IPS-NIHi11 (cell line): ENCODE data around the gene GCAT.

Experiments used
- DNase-seq: peaks from one replicate; pipeline ENCODE4 v3.0.0; 2012; ENCODE audit warnings: mixed read lengths, low spot score

GCAT gene

DNA sequence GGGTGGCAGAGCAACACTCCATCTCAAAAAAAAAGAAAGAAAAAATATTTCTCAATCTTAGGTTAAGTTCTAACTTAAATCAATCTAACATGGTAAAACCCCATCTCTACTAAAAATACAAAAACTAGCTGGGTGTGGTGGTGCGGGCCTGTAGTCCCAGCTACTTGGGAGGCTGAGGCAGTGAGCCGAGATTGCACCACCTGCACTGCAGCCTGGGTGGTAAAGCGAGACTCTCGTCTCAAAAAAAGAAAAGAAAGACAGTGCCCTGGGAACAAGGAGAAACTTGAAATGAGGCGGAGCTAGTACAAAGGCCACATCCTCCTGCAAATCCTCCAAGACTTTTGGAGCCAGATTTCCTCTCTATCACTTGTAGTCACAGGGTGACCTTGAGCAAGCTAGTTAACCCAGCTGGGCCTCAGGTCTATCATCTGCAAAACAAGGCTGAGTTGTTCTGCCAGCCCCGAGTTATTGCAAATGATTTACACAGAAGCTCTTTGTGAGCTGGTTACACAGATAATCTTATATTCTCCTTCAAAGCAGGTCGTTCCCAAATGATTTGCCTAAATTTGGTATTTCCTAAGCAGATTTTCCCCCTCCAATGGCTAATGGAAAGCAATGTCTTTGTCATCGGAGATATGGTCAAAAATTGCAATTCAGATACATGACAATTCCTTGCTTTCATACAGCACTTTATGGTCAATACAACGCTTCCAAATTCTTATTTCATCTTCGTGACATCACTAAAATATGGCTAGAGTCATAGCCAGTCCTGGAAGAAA lies 34.5 kb downstream of the GCAT start:
- DNase-seq, result no peak

DNA sequence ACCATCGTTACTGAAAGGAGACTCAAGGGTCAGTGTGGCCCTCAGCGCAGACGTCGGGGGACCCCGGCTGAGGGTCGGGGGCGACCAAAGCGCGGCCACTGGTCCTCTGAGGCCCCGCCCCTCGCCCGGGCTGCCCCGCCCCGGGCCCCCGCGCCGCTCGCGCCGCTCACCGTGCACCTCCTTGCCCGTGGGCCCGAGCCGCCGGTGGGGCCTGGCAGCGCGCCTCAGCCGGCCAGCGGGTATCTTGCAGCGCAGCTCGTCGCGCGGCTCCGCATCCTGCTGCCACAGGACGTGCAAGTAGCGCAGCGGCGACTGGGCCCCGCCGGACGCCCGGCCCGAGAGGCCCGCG lies 36.0 kb downstream of the GCAT start:
- DNase-seq, result peak; percentile 70

DNA sequence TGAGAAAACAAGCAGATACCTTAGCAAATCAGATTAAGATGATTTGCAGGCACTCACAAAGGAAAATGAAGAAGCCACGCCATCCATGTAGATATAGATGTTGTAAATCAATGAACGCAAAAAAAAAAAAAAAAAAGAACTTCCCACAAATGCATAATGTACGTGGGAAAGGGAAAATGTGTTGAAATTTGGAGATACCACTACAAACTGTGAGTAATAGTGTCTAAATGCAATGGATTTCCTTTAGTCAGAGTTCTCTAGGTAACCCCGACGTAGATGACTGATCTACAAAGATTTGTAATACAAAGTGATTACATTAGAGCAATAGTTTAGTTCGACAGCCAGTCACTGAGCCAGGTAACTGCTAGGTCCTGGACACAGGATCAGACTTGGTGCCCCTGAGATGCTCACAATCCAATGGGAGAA lies 37.2 kb downstream of the GCAT start:
- DNase-seq, result no peak

DNA sequence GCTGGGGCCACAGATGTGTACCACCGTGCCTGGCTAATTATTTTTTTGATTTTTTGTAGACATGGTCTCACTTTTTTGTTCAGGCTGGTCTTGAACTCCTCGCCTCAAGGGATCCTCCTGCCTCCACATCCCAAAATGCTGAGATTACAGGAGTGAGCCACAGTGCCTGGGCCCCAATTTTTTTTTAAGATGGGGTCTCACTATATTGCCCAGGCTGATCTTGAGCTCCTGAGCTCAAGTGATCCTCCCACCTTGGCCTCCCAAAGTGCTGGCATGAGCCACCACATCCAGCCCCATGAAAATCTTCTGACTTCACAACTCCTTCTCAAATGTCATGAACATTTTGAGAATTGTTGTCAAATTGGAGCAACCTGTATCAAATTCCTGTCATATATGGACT lies 38.7 kb downstream of the GCAT start:
- no peak for DNase-seq

DNA sequence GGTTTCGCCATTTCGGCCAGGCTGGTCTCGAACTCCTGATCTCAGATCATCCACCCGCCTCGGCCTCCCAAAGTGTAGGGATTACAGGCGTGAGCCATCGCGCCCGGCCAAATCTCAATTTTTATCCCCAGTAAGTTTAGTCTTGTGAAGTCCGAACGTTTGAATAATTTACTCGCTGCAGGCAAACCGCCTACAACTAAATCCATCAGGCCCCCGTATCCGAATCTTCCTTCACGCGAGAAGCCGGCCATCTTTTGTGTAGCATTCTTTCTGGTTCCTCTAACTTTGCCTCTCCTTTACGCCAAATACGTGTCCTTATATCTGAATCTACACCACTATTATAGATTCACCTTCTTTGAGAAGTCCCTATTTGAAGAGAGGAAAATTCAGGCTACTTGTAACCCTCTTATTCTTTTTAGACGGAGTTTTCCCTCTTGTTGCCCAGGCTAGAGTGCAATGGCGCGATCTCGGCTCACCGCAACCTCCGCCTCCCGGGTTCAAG lies 40.9 kb downstream of the GCAT start:
- DNase-seq, result no peak

DNA sequence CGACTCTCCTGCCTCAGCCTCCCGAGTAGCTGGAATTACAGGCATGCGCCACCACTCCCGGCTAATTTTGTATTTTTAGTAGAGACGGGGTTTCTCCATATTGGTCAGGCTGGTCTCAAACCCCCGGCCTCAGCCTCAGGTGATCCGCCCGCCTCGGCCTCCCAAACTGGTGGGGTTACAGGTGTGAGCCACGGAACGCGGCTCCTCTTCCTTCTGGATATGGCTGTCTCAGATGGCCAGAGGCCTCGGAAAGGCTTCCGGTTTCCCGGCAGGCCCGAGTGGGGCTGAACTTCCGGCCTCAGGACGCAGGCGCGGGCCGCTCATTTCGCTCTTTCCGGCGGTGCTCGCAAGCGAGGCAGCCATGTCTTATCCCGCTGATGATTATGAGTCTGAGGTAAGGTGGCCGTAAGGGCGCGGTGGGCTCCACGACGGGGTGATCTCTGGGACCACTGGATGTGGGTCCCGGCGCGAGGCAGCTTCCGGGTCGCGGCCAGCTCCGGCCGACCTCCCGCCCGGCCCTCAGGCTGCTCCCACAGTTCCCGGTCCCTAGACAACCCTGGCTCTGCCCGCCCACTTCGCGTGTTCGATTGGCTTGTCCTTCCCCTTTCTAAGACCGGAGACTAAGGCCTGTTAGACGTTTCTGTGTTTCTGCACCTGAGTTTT lies 41.5 kb downstream of the GCAT start, which contains the start of gene EIF3L:
Gene EIF3L, plus strand, starts transcription at position 331 of the 663 bp plus-strand sequence. Its CDS starts 31 bp downstream, at position 362.
- DNase-seq, result peak; percentile 94

DNA sequence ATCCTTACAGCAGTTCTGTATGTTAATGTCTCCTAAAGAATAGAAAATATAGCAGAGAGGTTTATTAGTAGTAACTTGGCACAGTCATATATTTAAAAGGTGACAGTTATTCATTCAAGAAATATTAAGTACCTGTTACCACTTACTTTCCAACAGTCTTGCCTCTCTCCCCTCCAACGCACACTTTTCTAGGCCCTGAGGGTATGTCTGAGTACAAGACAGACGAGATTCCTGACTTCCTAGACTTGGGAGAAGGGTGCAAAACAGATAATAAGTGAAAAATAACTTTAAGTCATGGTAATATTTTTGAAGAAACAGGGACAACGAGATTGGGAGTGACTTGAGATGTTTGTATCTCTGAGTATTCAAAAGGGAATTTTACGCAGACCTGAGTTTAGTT lies 43.1 kb downstream of the GCAT start:
- no peak for DNase-seq

DNA sequence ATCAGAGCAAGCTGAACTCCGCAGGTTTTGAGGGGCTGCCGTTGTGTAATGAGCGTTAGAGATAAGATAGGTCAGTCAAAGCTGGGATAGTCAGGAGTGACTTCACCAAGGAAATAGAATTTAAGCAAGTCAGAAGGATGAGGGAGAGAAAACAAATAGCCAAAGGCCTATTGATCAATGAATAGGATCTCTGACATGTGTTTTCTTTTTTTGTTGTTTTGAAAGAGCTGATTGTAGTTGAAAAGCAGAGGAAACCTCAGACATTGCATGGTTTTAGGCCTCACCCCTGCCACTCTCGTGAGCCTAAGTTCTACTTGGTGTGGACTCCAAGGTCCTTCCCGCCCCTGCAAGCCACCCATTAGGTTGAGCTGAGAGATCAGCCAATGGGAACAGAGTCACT lies 44.7 kb downstream of the GCAT start:
- no peak for DNase-seq

DNA sequence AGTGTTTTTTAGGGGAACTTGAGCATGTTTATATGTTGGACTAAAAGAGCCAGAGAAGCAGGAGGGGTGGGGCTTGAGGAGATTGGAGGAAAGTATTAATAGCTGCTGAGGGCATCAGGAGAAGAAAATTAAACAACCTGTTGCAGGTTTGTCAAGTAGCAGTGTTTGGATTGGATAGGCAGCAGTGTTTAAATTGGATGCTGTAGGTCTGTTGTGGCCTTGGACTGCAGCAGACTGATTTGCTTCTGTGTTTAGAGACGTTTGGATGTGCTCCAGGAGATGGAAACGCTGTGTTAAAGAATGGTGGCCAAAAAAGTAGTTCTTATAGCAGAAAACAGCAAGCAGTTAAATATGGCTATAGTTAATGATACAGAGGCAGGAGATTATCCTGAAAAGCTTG lies 47.2 kb downstream of the GCAT start:
- DNase-seq, result no peak

DNA sequence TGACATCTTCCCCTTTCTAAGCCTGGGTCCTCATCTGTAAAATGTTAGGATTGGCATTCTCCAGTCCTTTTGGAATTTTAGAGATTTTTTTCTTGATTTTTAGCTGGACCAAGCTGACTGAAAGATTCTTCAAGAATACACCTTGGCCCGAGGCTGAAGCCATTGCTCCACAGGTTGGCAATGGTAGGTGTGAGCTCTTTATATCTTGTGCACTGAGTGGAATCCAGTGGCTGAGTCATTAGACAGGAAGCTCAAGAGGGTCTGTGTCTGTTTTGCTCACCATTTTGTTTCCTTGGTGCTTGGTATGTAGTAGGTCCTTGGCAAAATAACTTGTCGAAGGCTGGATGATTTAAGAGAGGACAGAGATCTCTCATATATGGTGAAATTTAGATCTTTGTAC lies 47.7 kb downstream of the GCAT start:
- DNase-seq, result no peak

DNA sequence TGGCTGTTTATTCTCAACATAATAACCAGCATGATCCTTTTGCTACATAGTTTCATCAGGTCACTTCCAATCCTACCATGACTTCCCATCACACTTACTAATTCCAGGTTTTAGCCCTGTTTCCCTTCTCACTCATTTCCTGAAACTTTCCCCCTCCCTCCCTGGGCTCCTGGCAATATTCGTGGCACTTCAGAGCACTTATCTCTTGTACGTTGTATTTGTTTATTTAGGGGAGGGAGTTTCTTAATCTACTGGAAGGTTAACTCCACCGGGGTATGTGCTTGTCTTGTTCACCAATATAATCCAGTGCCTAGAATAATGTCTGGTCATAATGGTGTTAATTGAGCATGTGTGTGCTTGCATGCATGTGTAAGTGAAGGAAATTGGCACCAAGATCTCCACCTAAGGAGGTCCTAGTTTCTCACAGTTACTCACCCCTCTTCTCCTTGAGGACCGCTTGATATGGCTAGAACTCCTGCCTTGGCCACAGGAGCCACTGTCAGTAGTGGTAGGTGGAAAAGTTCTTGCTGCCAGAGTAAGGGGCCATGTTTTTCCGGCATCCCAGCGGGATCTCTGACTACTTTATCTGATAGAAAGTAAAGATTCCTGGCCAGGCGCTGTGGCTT lies 53.2 kb downstream of the GCAT start:
- DNase-seq, result no peak

DNA sequence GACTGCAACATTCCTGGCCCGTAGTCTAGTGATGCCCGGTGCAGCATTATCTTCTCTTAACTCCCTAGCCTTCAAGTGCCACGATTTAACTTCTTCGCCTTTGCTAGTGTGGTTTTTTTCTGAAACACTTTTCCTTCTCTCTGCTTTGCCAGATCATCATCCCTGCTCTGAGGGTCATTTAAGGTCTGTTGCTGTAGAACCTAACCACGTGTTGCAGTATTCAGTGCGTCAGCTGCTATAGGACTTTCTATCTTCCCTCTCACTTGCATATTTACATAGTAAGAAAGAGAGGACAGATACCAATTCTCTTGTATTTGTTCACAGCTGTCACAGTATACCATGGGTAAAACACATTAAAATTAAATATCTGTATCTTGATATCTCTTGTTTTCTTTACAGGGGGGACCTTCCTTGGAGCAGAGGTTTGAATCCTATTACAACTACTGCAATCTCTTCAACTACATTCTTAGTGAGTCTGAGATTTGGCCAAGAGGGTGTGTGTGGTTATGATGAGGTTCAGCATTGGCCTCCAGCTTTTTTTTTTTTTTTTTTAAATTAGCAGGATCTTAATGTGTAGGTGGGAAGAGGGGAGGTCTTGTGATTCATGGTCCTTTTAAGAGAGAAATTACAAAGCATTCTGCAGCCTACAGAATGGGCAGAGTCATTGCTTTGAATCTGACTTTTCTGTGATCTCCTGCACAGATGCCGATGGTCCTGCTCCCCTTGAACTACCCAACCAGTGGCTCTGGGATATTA lies 55.0 kb downstream of the GCAT start:
- DNase-seq, result no peak

DNA sequence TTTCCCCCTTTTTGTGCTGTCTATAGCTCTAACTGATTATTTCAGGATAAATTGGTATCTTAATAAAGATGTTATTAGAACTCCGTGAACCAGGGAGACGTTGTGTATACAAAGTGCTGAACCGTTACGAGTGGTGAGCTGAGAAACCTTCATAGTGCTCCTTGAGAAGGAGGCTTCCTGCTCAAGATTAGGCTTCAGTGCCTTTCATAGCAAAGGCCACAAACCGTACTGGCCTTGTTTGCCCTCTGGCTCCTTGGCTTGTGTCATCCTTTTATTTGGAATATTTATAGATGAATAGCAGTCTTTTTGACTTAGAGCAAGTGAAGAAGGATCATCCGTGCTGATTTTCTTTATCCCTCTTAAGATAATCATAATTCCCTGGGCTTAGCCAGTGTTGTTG lies 57.8 kb downstream of the GCAT start:
- no peak for DNase-seq
